Liver (tissue), 3 donors: ENCODE measurements around the gene GTPBP1.

Experiments
- ATF3 ChIP-seq: IDR thresholded peaks from 2 replicates; pipeline ENCODE4 v1.6.1; 2016; ENCODE audit warnings: antibody characterized with exemption
- CTCF ChIP-seq: fragments of 150-350 bp; IDR thresholded peaks from 2 replicates; pipeline ENCODE4 v1.5.1; 2017; ENCODE audit warnings: improper control_type of control experiment, low read depth, low read length; ENCODE audit not compliant: missing input control
- EGR1 ChIP-seq, 2 donors: IDR thresholded peaks; 2 replicates each; pipeline ENCODE4 v1.6.1; 2016 to 2018; ENCODE audit warnings: antibody characterized with exemption in 2 of 2, low read depth in 2 of 2
- FOXA1 ChIP-seq: IDR thresholded peaks from 2 replicates; pipeline ENCODE4 v1.6.1; 2016; ENCODE audit warnings: antibody characterized with exemption
- GABPA ChIP-seq, 2 donors: IDR thresholded peaks in 1 of 2; conservative IDR thresholded peaks in 1 of 2; 2 replicates each; pipeline ENCODE4 v1.6.1; 2016; ENCODE audit warnings: antibody characterized with exemption in 2 of 2, mild to moderate bottlenecking in 1 of 2, moderate library complexity in 1 of 2
- HNF4G ChIP-seq: IDR thresholded peaks from 2 replicates; pipeline ENCODE4 v1.6.1; 2016; ENCODE audit warnings: antibody characterized with exemption
- JUND ChIP-seq, 2 donors: IDR thresholded peaks; 2 replicates each; pipeline ENCODE4 v1.6.1; 2016; ENCODE audit warnings: antibody characterized with exemption in 2 of 2
- MAX ChIP-seq: IDR thresholded peaks from 2 replicates; pipeline ENCODE4 v1.6.1; 2016; ENCODE audit warnings: antibody characterized with exemption
- NR2F2 ChIP-seq: IDR thresholded peaks from 2 replicates; pipeline ENCODE4 v1.6.1; 2016; ENCODE audit warnings: antibody characterized with exemption
- RAD21 ChIP-seq, 2 donors: IDR thresholded peaks; 2 replicates each; pipeline ENCODE4 v1.6.1; 2016; ENCODE audit warnings: antibody characterized with exemption in 2 of 2, mild to moderate bottlenecking in 2 of 2
- REST ChIP-seq: IDR thresholded peaks from 2 replicates; pipeline ENCODE4 v1.6.1; 2016; ENCODE audit warnings: antibody characterized with exemption, mild to moderate bottlenecking
- RXRA ChIP-seq, 2 donors: IDR thresholded peaks; 2 replicates each; pipeline ENCODE4 v1.6.1; 2017 to 2018; ENCODE audit warnings: antibody characterized with exemption in 2 of 2, mild to moderate bottlenecking in 1 of 2
- TAF1 ChIP-seq: conservative IDR thresholded peaks from 2 replicates; pipeline ENCODE4 v1.6.1; 2016; ENCODE audit warnings: antibody characterized with exemption, mild to moderate bottlenecking
- YY1 ChIP-seq: IDR thresholded peaks from 2 replicates; pipeline ENCODE4 v1.6.1; 2016; ENCODE audit warnings: antibody characterized with exemption, mild to moderate bottlenecking
- donor health status: healthy.
- donor health status: healthy.

GRCh38 chr22:38756711-38757463 lies 51.1 kb downstream of the GTPBP1 start:
- TF ChIP-seq REST (no peak), CTCF (no peak), YY1 (no peak), MAX (no peak), RAD21 (IDR thresholded peaks at IDR 0.05) (no peak), TAF1 (no peak), HNF4G (no peak), ATF3 (no peak), RXRA (IDR thresholded peaks at IDR 0.05) (no peak), NR2F2 (no peak), EGR1 (IDR thresholded peaks at IDR 0.05; ENCODE audit: low read depth in 2 of 2) (no peak), FOXA1 (no peak), JUND (IDR thresholded peaks at IDR 0.05) (no peak), GABPA (IDR thresholded peaks at IDR 0.05 in 1 of 2, conservative IDR thresholded peaks at IDR 0.05 in 1 of 2) (no peak)
